H9 (cell line): ENCODE measurements around the gene MRTFA. TPM values are rescaled to one million over a fixed set of nuclear protein-coding genes. Genes with fewer than 3 reads are reported as not detected.

Source experiments
- DNase-seq: peaks from one replicate; pipeline ENCODE4 v3.0.0-alpha.2; 2017
- H2AFZ ChIP-seq: one replicate; pipeline ENCODE4 v1.6.1; 2013; ENCODE audit warnings: mild to moderate bottlenecking, low read length, control low read depth, moderate library complexity
- H2AK5ac ChIP-seq: 2 replicates; pipeline ENCODE4 v1.6.1; 2013; ENCODE audit warnings: low read length, control low read depth, mixed read lengths; ENCODE audit not compliant: insufficient read length
- H2BK120ac ChIP-seq: one replicate; pipeline ENCODE4 v1.6.1; 2013; ENCODE audit warnings: low read depth, mild to moderate bottlenecking, low read length, control low read depth, inconsistent platforms; ENCODE audit not compliant: poor library complexity, severe bottlenecking
- H2BK12ac ChIP-seq: 2 replicates; pipeline ENCODE4 v1.6.1; 2013; ENCODE audit warnings: low read length, control low read depth, mixed read lengths, low read depth; ENCODE audit not compliant: insufficient read length
- H2BK15ac ChIP-seq: 2 replicates; pipeline ENCODE4 v1.6.1; 2013; ENCODE audit warnings: low read depth, low read length, control low read depth
- H2BK20ac ChIP-seq: one replicate; pipeline ENCODE4 v1.6.1; 2013; ENCODE audit warnings: low read depth, mild to moderate bottlenecking, low read length, control low read depth, inconsistent platforms; ENCODE audit not compliant: poor library complexity, severe bottlenecking
- H2BK5ac ChIP-seq: 2 replicates; pipeline ENCODE4 v1.6.1; 2013; ENCODE audit warnings: low read length, control low read depth, mixed read lengths; ENCODE audit not compliant: insufficient read length
- H3K14ac ChIP-seq: 2 replicates; pipeline ENCODE4 v1.6.1; 2013; ENCODE audit warnings: low read length, control low read depth; ENCODE audit not compliant: insufficient read depth
- H3K18ac ChIP-seq: 2 replicates; pipeline ENCODE4 v1.6.1; 2013; ENCODE audit warnings: low read depth, mild to moderate bottlenecking, mixed read lengths, low read length, control low read depth; ENCODE audit not compliant: insufficient read length
- H3K23ac ChIP-seq: 2 replicates; pipeline ENCODE4 v1.6.1; 2013; ENCODE audit warnings: low read length, control low read depth, mixed read lengths, low read depth; ENCODE audit not compliant: insufficient read length
- H3K23me2 ChIP-seq: 2 replicates; pipeline ENCODE4 v1.6.1; 2013; ENCODE audit warnings: low read depth, mild to moderate bottlenecking, mixed read lengths, low read length, control low read depth; ENCODE audit not compliant: insufficient read length, poor library complexity, severe bottlenecking
- H3K27ac ChIP-seq: 2 replicates; pipeline ENCODE4 v1.5.1; 2013; ENCODE audit warnings: low read length, control low read depth, mixed read lengths, low read depth; ENCODE audit not compliant: insufficient read length
- H3K27me3 ChIP-seq: 2 replicates; pipeline ENCODE4 v1.6.1; 2013; ENCODE audit warnings: low read length, control low read depth, inconsistent platforms; ENCODE audit not compliant: insufficient read depth
- H3K4ac ChIP-seq: 2 replicates; pipeline ENCODE4 v1.6.1; 2013; ENCODE audit warnings: low read depth, mild to moderate bottlenecking, control low read depth, inconsistent platforms, low read length, moderate library complexity
- H3K4me1 ChIP-seq: 2 replicates; pipeline ENCODE4 v1.6.1; 2013; ENCODE audit warnings: low read length, control low read depth, inconsistent platforms; ENCODE audit not compliant: insufficient read depth
- H3K4me2 ChIP-seq: 2 replicates; pipeline ENCODE4 v1.6.1; 2013; ENCODE audit warnings: low read length, control low read depth, mixed read lengths; ENCODE audit not compliant: insufficient read length, insufficient read depth
- H3K56ac ChIP-seq: 2 replicates; pipeline ENCODE4 v1.6.1; 2013; ENCODE audit warnings: low read depth, mild to moderate bottlenecking, mixed read lengths, low read length, control low read depth; ENCODE audit not compliant: insufficient read length
- H3K79me1 ChIP-seq: 2 replicates; pipeline ENCODE4 v1.6.1; 2013; ENCODE audit warnings: low read depth, mild to moderate bottlenecking, moderate library complexity, low read length, control low read depth, inconsistent platforms; ENCODE audit not compliant: insufficient read depth, poor library complexity, severe bottlenecking
- H3K79me2 ChIP-seq: 2 replicates; pipeline ENCODE4 v1.6.1; 2013; ENCODE audit warnings: low read length, control low read depth, inconsistent platforms; ENCODE audit not compliant: insufficient read depth
- H3K9ac ChIP-seq: 2 replicates; pipeline ENCODE4 v1.6.1; 2013; ENCODE audit warnings: low read length, control low read depth, mixed read lengths; ENCODE audit not compliant: insufficient read length; ENCODE audit errors: extremely low read depth
- H3K9me3 ChIP-seq: one replicate; pipeline ENCODE4 v1.6.1; 2013; ENCODE audit warnings: low read depth, low read length, inconsistent platforms; ENCODE audit not compliant: control insufficient read depth
- H3T11ph ChIP-seq: one replicate; pipeline ENCODE4 v1.6.1; 2013; ENCODE audit warnings: mild to moderate bottlenecking, low read length, control low read depth, inconsistent platforms
- H4K20me1 ChIP-seq: one replicate; pipeline ENCODE4 v1.6.1; 2013; ENCODE audit not compliant: control insufficient read depth, insufficient read length, insufficient read depth
- H4K5ac ChIP-seq: 2 replicates; pipeline ENCODE4 v1.6.1; 2013; ENCODE audit warnings: low read depth, mild to moderate bottlenecking, mixed read lengths, low read length, control low read depth; ENCODE audit not compliant: insufficient read length
- H4K8ac ChIP-seq: replicated peaks from 2 replicates; pipeline ENCODE4 v1.6.1; 2013; ENCODE audit warnings: low read length, control low read depth, mixed read lengths, low read depth; ENCODE audit not compliant: insufficient read length
- H4K91ac ChIP-seq: 2 replicates; pipeline ENCODE4 v1.6.1; 2013; ENCODE audit warnings: low read depth, mild to moderate bottlenecking, moderate library complexity, mixed read lengths, low read length, control low read depth; ENCODE audit not compliant: insufficient read length
- H3K27ac Mint-ChIP-seq, 3 experiments: 2 replicates in 2 of 3; 3 replicates in 1 of 3; pipeline ENCODE4 v1.8.0; 2020 to 2021; ENCODE audit warnings: mixed read lengths in 3 of 3, mild to moderate bottlenecking in 1 of 3, moderate library complexity in 1 of 3
- H3K27me3 Mint-ChIP-seq: 2 replicates; pipeline ENCODE4 v1.8.0; 2021; ENCODE audit warnings: low read depth, mild to moderate bottlenecking, moderate library complexity, mixed read lengths
- H3K36me3 Mint-ChIP-seq, 3 experiments: 2 replicates in 2 of 3; 3 replicates in 1 of 3; pipeline ENCODE4 v1.8.0; 2020 to 2021; ENCODE audit warnings: low read depth in 3 of 3, mixed read lengths in 3 of 3; ENCODE audit not compliant: insufficient read depth in 1 of 3
- H3K4me1 Mint-ChIP-seq, 2 experiments: 2 replicates each; pipeline ENCODE4 v1.8.0; 2020; ENCODE audit warnings: mixed read lengths in 2 of 2
- H3K4me3 Mint-ChIP-seq, 2 experiments: 2 replicates in 1 of 2; 3 replicates in 1 of 2; pipeline ENCODE4 v1.8.0; 2020 to 2021; ENCODE audit warnings: mild to moderate bottlenecking in 2 of 2, mixed read lengths in 2 of 2, moderate library complexity in 1 of 2
- H3K9me3 Mint-ChIP-seq, 2 experiments: 2 replicates in 1 of 2; 3 replicates in 1 of 2; pipeline ENCODE4 v1.8.0; 2020; ENCODE audit warnings: mild to moderate bottlenecking in 2 of 2, mixed read lengths in 2 of 2, moderate library complexity in 1 of 2
- CTCF ChIP-seq: fragments of 200-600 bp; sonication (generic); conservative IDR thresholded peaks from 3 replicates; pipeline ENCODE4 v1.8.0; 2021; ENCODE audit warnings: antibody characterized with exemption, mild to moderate bottlenecking
- WGBS: extraction: QIAGEN DNeasy Blood & Tissue Kit; methylation state at CpG from one replicate; pipeline ENCODE4 v1.1.7; 2013; ENCODE audit warnings: missing lambda C conversion rate, low lambda C conversion rate, mixed read lengths; ENCODE audit not compliant: insufficient read length; ENCODE audit errors: extremely low coverage; 5-methylcytosine and 5-hydroxymethylcytosine counted together
- total RNA-seq: library from RNA; stranded (reverse); gene quantifications from 2 replicates; pipeline ENCODE4 v1.2.1, GENCODE V29; 2021

MRTFA gene
- total RNA-seq, 1 experiment from 2014 or later = 38.1 TPM

DNA sequence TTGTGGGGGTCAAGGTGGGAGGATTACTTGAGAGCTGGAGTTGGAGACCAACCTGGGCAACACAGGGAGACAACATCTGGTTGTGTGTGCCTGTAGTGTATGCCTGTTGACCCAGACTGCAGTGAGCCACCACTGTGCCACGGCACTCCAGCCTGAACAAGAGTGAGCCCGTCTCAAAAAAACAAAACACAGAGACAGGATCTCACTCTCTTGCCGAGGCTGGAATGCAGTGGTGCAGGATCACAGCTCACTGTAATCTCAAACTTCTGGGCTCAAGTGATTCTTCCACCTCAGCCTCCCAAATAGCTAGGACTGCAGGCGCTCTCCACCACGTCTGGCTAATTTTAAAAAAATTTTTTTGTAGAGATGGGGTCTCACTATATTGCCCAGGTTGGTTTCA, 153.6 kb downstream of the MRTFA start:
- H3K56ac ChIP-seq = no peak overlapping the region
- no peak overlapping the region for H2AK5ac ChIP-seq
- H3K9ac ChIP-seq = no peak overlapping the region
- Mint-ChIP-seq H3K4me1 (peaks cover 18 to 21% of the 10 kb centered on the region in 2 experiments), H3K9me3 (no peaks in the 10 kb centered on the region), H3K4me3 (no peak overlapping the region), H3K27ac (no peak overlapping the region), H3K27me3 (no peaks in the 10 kb centered on the region), H3K36me3 (peaks cover 0 to 6% (median 4%) of the 10 kb centered on the region in 3 experiments; a peak in 2 of 7 replicates)
- no peak overlapping the region for H3K14ac ChIP-seq
- no peak overlapping the region for H4K5ac ChIP-seq
- peaks cover 4% of the 10 kb centered on the region; the same call in 1 of the 2 replicates for H3K4me1 ChIP-seq
- DNase-seq = no peak
- H2BK12ac ChIP-seq = no peak overlapping the region
- H2BK20ac ChIP-seq = no peak overlapping the region
- H3K23ac ChIP-seq = no peak overlapping the region
- no peaks in the 10 kb centered on the region for H4K20me1 ChIP-seq
- no peaks in the 10 kb centered on the region for H3K23me2 ChIP-seq
- H3T11ph ChIP-seq = no peak overlapping the region
- no peak for TF ChIP-seq CTCF
- H3K79me2 ChIP-seq = peaks cover 2% of the 10 kb centered on the region; the same call in 1 of the 2 replicates
- no peak overlapping the region for H2BK120ac ChIP-seq
- no peaks in the 10 kb centered on the region for H3K9me3 ChIP-seq
- WGBS = no CpG with 5 or more reads among the region's 5 CpGs
- H3K79me1 ChIP-seq = no peaks in the 10 kb centered on the region
- no peak overlapping the region for H4K8ac ChIP-seq
- no peaks in the 10 kb centered on the region for H3K27me3 ChIP-seq
- H4K91ac ChIP-seq = no peak overlapping the region
- no peak overlapping the region for H2BK15ac ChIP-seq
- no peak overlapping the region for H3K18ac ChIP-seq
- H2BK5ac ChIP-seq = no peak overlapping the region
- no peak overlapping the region for H3K27ac ChIP-seq
- H2AFZ ChIP-seq = no peak overlapping the region
- no peak overlapping the region for H3K4me2 ChIP-seq
- no peak overlapping the region for H3K4ac ChIP-seq
